Femur (tissue), 1 donor: Measurements from ENCODE around the gene CDKN2B.

Experiments used
- DNase-seq: peaks from one replicate; pipeline ENCODE4 v3.0.0-alpha.2; 2017

The CDKN2B gene

GRCh38 chr9:22033012-22033630 lies 24.0 kb upstream of the CDKN2B start:
- DNase-seq = no peak

GRCh38 chr9:22031655-22032411 lies 22.7 kb upstream of the CDKN2B start:
- no peak for DNase-seq

GRCh38 chr9:22030101-22030598 lies 21.0 kb upstream of the CDKN2B start:
- no peak for DNase-seq

- DNase-seq = no peak
Observed at GRCh38 chr9:22029231-22029630, 20.1 kb upstream of the CDKN2B start.

- no peak for DNase-seq
Observed at GRCh38 chr9:22028394-22028793, 19.3 kb upstream of the CDKN2B start.

GRCh38 chr9:22026696-22027095 lies 17.6 kb upstream of the CDKN2B start:
- DNase-seq = no peak

- no peak for DNase-seq
Observed at GRCh38 chr9:22022396-22022795, 13.3 kb upstream of the CDKN2B start.

GRCh38 chr9:22010866-22011625 lies 1.9 kb upstream of the CDKN2B start:
- peak; percentile 61 for DNase-seq

- DNase-seq = no peak
Observed at GRCh38 chr9:22009506-22009867, 382 bp upstream of the CDKN2B start.

GRCh38 chr9:22008384-22008716 lies 755 bp downstream of the CDKN2B start:
- no peak for DNase-seq

- no peak for DNase-seq
Observed at GRCh38 chr9:22005702-22006606, 3.2 kb downstream of the CDKN2B start.

GRCh38 chr9:22005021-22005701 lies 3.9 kb downstream of the CDKN2B start:
- no peak for DNase-seq

- no peak for DNase-seq
Observed at GRCh38 chr9:22002038-22002437, 7.1 kb downstream of the CDKN2B start.

- DNase-seq = no peak
Observed at GRCh38 chr9:21998026-21998425, 11.1 kb downstream of the CDKN2B start.

- no peak for DNase-seq
Observed at GRCh38 chr9:21997480-21997879, 11.6 kb downstream of the CDKN2B start.

- DNase-seq = no peak
Observed at GRCh38 chr9:21996858-21997257, 12.2 kb downstream of the CDKN2B start.

- DNase-seq = no peak
Observed at GRCh38 chr9:21996438-21996837, 12.7 kb downstream of the CDKN2B start.

- DNase-seq = peak; percentile 56
Observed at GRCh38 chr9:21995666-21996398, 13.3 kb downstream of the CDKN2B start.

- DNase-seq = peak; percentile 78
Observed at GRCh38 chr9:21995006-21995665, 14.0 kb downstream of the CDKN2B start.

GRCh38 chr9:21994556-21995005 lies 14.5 kb downstream of the CDKN2B start, which contains the start of gene CDKN2B-AS1:
TSS of gene CDKN2B-AS1 (plus strand) at chr9:21994791.
- DNase-seq = peak; percentile 65
